IPS-20b (cell line): ENCODE data around the gene SMG7.

Experiments used
- H3K27ac ChIP-seq: one replicate; pipeline ENCODE4 v1.5.1; 2013; ENCODE audit warnings: low read length
- H3K27me3 ChIP-seq: 2 replicates; pipeline ENCODE4 v1.6.1; 2013; ENCODE audit warnings: mild to moderate bottlenecking, low read length, inconsistent platforms; ENCODE audit not compliant: insufficient read depth
- H3K36me3 ChIP-seq: 2 replicates; pipeline ENCODE4 v1.6.1; 2013; ENCODE audit warnings: low read depth, mild to moderate bottlenecking, inconsistent platforms, low read length, moderate library complexity; ENCODE audit not compliant: insufficient read depth
- H3K4me1 ChIP-seq: 2 replicates; pipeline ENCODE4 v1.6.1; 2013; ENCODE audit warnings: mild to moderate bottlenecking, control low read depth, inconsistent platforms, low read length, moderate library complexity; ENCODE audit not compliant: insufficient read depth
- H3K4me3 ChIP-seq: 2 replicates; pipeline ENCODE4 v1.5.1; 2013; ENCODE audit warnings: mild to moderate bottlenecking, low read length, inconsistent platforms
- H3K9ac ChIP-seq: 2 replicates; pipeline ENCODE4 v1.6.1; 2013; ENCODE audit warnings: low read depth, mild to moderate bottlenecking, inconsistent platforms, low read length, moderate library complexity
- H3K9me3 ChIP-seq: 2 replicates; pipeline ENCODE4 v1.6.1; 2013; ENCODE audit warnings: mild to moderate bottlenecking, low read depth, low read length, inconsistent platforms; ENCODE audit not compliant: insufficient read depth

SMG7 gene

GRCh38 chr1:183517401-183517800, 45.1 kb downstream of the SMG7 start:
- H3K27me3 ChIP-seq = no peaks in the 10 kb centered on the region
- H3K9me3 ChIP-seq = no peaks in the 10 kb centered on the region
- H3K4me1 ChIP-seq = no peaks in the 10 kb centered on the region
- peaks cover 60% of the 10 kb centered on the region for H3K36me3 ChIP-seq
- H3K27ac ChIP-seq = no peak overlapping the region
- H3K4me3 ChIP-seq = no peak overlapping the region
- no peak overlapping the region for H3K9ac ChIP-seq

- peaks cover 71% of the 10 kb centered on the region for H3K36me3 ChIP-seq
- H3K4me3 ChIP-seq = no peak overlapping the region
- no peaks in the 10 kb centered on the region for H3K9me3 ChIP-seq
- H3K27me3 ChIP-seq = no peaks in the 10 kb centered on the region
- H3K4me1 ChIP-seq = no peaks in the 10 kb centered on the region
- no peak overlapping the region for H3K9ac ChIP-seq
- no peak overlapping the region for H3K27ac ChIP-seq
Observed at GRCh38 chr1:183520379-183520778, 48.1 kb downstream of the SMG7 start.

- Histone ChIP-seq H3K27ac (no peak overlapping the region), H3K4me3 (no peak overlapping the region), H3K36me3 (peaks cover 68% of the 10 kb centered on the region), H3K27me3 (no peaks in the 10 kb centered on the region), H3K9ac (no peak overlapping the region), H3K4me1 (no peaks in the 10 kb centered on the region), H3K9me3 (no peaks in the 10 kb centered on the region)
Observed at GRCh38 chr1:183522104-183522503, 49.8 kb downstream of the SMG7 start.

GRCh38 chr1:183528577-183528976, 56.3 kb downstream of the SMG7 start:
- Histone ChIP-seq H3K36me3 (peaks cover 78% of the 10 kb centered on the region), H3K9me3 (no peaks in the 10 kb centered on the region), H3K27me3 (no peaks in the 10 kb centered on the region), H3K27ac (no peak overlapping the region), H3K4me3 (no peak overlapping the region), H3K9ac (no peak overlapping the region), H3K4me1 (no peaks in the 10 kb centered on the region)

- Histone ChIP-seq H3K27ac (no peak overlapping the region), H3K36me3 (peaks cover 100% of the 10 kb centered on the region), H3K4me3 (no peak overlapping the region), H3K9me3 (no peaks in the 10 kb centered on the region), H3K9ac (no peak overlapping the region), H3K27me3 (no peaks in the 10 kb centered on the region), H3K4me1 (no peaks in the 10 kb centered on the region)
Observed at GRCh38 chr1:183533617-183534174, 61.4 kb downstream of the SMG7 start.

GRCh38 chr1:183537405-183537804, 65.1 kb downstream of the SMG7 start:
- H3K36me3 ChIP-seq = peaks cover 98% of the 10 kb centered on the region
- no peaks in the 10 kb centered on the region for H3K9me3 ChIP-seq
- H3K27ac ChIP-seq = no peak overlapping the region
- no peaks in the 10 kb centered on the region for H3K27me3 ChIP-seq
- no peaks in the 10 kb centered on the region for H3K4me1 ChIP-seq
- no peak overlapping the region for H3K4me3 ChIP-seq
- H3K9ac ChIP-seq = no peak overlapping the region

- Histone ChIP-seq H3K27ac (no peak overlapping the region), H3K27me3 (no peaks in the 10 kb centered on the region), H3K36me3 (peaks cover 95% of the 10 kb centered on the region), H3K9me3 (no peaks in the 10 kb centered on the region), H3K4me1 (peaks cover 25% of the 10 kb centered on the region), H3K4me3 (no peak overlapping the region), H3K9ac (no peak overlapping the region)
Observed at GRCh38 chr1:183543619-183544204, 71.4 kb downstream of the SMG7 start.

GRCh38 chr1:183544598-183545297, 72.4 kb downstream of the SMG7 start:
- no peaks in the 10 kb centered on the region for H3K27me3 ChIP-seq
- H3K27ac ChIP-seq = no peak overlapping the region
- H3K9me3 ChIP-seq = no peaks in the 10 kb centered on the region
- peaks cover 25% of the 10 kb centered on the region for H3K4me1 ChIP-seq
- peaks cover 97% of the 10 kb centered on the region for H3K36me3 ChIP-seq
- H3K4me3 ChIP-seq = no peak overlapping the region
- H3K9ac ChIP-seq = no peak overlapping the region

- H3K27me3 ChIP-seq = no peaks in the 10 kb centered on the region
- no peaks in the 10 kb centered on the region for H3K9me3 ChIP-seq
- peak overlapping the region; percentile 14; the same call in 1 of the 2 replicates for H3K4me3 ChIP-seq
- peaks cover 97% of the 10 kb centered on the region for H3K36me3 ChIP-seq
- no peak overlapping the region; the same call in 1 of the 2 replicates for H3K9ac ChIP-seq
- no peak overlapping the region for H3K27ac ChIP-seq
- H3K4me1 ChIP-seq = peaks cover 25% of the 10 kb centered on the region
Observed at GRCh38 chr1:183546427-183546826, 74.1 kb downstream of the SMG7 start.

- Histone ChIP-seq H3K36me3 (peaks cover 99% of the 10 kb centered on the region), H3K4me1 (peaks cover 25% of the 10 kb centered on the region), H3K4me3 (no peak overlapping the region), H3K27ac (no peak overlapping the region), H3K9ac (no peak overlapping the region), H3K27me3 (no peaks in the 10 kb centered on the region), H3K9me3 (no peaks in the 10 kb centered on the region)
Observed at GRCh38 chr1:183548116-183548515, 75.8 kb downstream of the SMG7 start.

GRCh38 chr1:183550915-183551314, 78.6 kb downstream of the SMG7 start:
- Histone ChIP-seq H3K9me3 (no peaks in the 10 kb centered on the region), H3K27me3 (no peaks in the 10 kb centered on the region), H3K9ac (no peak overlapping the region), H3K4me1 (peaks cover 18% of the 10 kb centered on the region), H3K36me3 (peaks cover 98% of the 10 kb centered on the region), H3K4me3 (no peak overlapping the region), H3K27ac (no peak overlapping the region)

- Histone ChIP-seq H3K4me3 (no peak overlapping the region), H3K9me3 (no peaks in the 10 kb centered on the region), H3K27ac (no peak overlapping the region), H3K36me3 (peaks cover 90% of the 10 kb centered on the region), H3K27me3 (no peaks in the 10 kb centered on the region), H3K9ac (no peak overlapping the region), H3K4me1 (peaks cover 8% of the 10 kb centered on the region)
Observed at GRCh38 chr1:183551924-183552323, 79.6 kb downstream of the SMG7 start.
